ENCODE measurements around the gene PACS1.

GRCh38 chr11:66115638-66116301, 45.7 kb downstream of the PACS1 start:
- TF ChIP-seq POLR2A (IDR thresholded peaks at IDR 0.05) (no peak), CTCF (IDR thresholded peaks at IDR 0.05) (no peak)

Measured in breast epithelium (tissue), 3 donors.